ENCODE results near the gene TMEM175. TPM values are rescaled to one million over a fixed set of nuclear protein-coding genes. Genes with fewer than 3 reads are reported as not detected.
A peak's percentile ranks its signal among the peaks of the same experiment; 100 is the strongest.

The TMEM175 gene
- total RNA-seq, 5 donors from 2014 or later (not counting 1 experiment from before 2014, with no cell fraction given): 44.3 to 60.9 (median 53.0) TPM

- H3K9me3 Mint-ChIP-seq: no peaks in the 10 kb centered on the region
- DNase-seq (no peak), ATAC-seq (replicated peaks in 1 of 4) (peak in 1 of 4 experiments; percentile 8)
- WGBS (ENCODE audit: insufficient coverage): 94% methylated on average over 24 of the region's 28 CpGs
- H3K4me1 Mint-ChIP-seq: peaks cover 2 to 12% (median 4%) of the 10 kb centered on the region in 3 donors
- no peaks in the 10 kb centered on the region for H3K9me3 ChIP-seq
- H3K27me3 Mint-ChIP-seq: no peaks in the 10 kb centered on the region
- no peaks in the 10 kb centered on the region for H3K27me3 ChIP-seq (replicated peaks in 1 of 2; ENCODE audit: control insufficient read depth in 2 of 2, extremely low read depth in 1 of 2, insufficient read depth in 2 of 2, low read length in 1 of 2)
- H3K4me3 Mint-ChIP-seq: no peak overlapping the region
- ChIA-PET CTCF (no interaction called here), POLR2A (no interaction called here)
- peaks cover 41% of the 10 kb centered on the region for H3K36me3 Mint-ChIP-seq
- peaks cover 25 to 38% of the 10 kb centered on the region in 2 donors for H3K36me3 ChIP-seq (ENCODE audit: control insufficient read depth in 2 of 2, extremely low read depth in 1 of 2, insufficient read depth in 1 of 2, low read length in 1 of 2)
- H3K27ac Mint-ChIP-seq: no peak overlapping the region
- H3K4me1 ChIP-seq (ENCODE audit: control insufficient read depth in 1 of 2, extremely low read depth in 1 of 2, insufficient read depth in 2 of 2, low read length in 2 of 2): no peaks in the 10 kb centered on the region
- no peak overlapping the region for H3K4me3 ChIP-seq (ENCODE audit: control insufficient read depth in 1 of 2, extremely low read depth in 1 of 2, low read length in 1 of 2)
- no peak overlapping the region for H3K27ac ChIP-seq (ENCODE audit: low read length)
Observed at GRCh38 chr4:901192-901910, 30.9 kb upstream of the TMEM175 start.

- no peaks in the 10 kb centered on the region for H3K27me3 Mint-ChIP-seq
- H3K36me3 ChIP-seq (ENCODE audit: control insufficient read depth in 2 of 2, extremely low read depth in 1 of 2, insufficient read depth in 1 of 2, low read length in 1 of 2): peaks cover 21 to 35% of the 10 kb centered on the region in 2 donors
- H3K27ac Mint-ChIP-seq: no peak overlapping the region
- H3K4me3 ChIP-seq (ENCODE audit: control insufficient read depth in 1 of 2, extremely low read depth in 1 of 2, low read length in 1 of 2): no peak overlapping the region
- POLR2A ChIA-PET: no interaction called here
- H3K9me3 Mint-ChIP-seq: no peaks in the 10 kb centered on the region
- WGBS (ENCODE audit: insufficient coverage): 98% methylated on average over 34 of the region's 42 CpGs
- no peaks in the 10 kb centered on the region for H3K27me3 ChIP-seq (replicated peaks in 1 of 2; ENCODE audit: control insufficient read depth in 2 of 2, extremely low read depth in 1 of 2, insufficient read depth in 2 of 2, low read length in 1 of 2)
- DNase-seq: no peak
- H3K27ac ChIP-seq (ENCODE audit: low read length): no peak overlapping the region
- H3K4me3 Mint-ChIP-seq: no peak overlapping the region
- peaks cover 37% of the 10 kb centered on the region for H3K36me3 Mint-ChIP-seq
- no peaks in the 10 kb centered on the region for H3K9me3 ChIP-seq
- ATAC-seq (replicated peaks in 1 of 4): peak in 2 of 4 experiments; percentile 17 to 26
- H3K4me1 Mint-ChIP-seq: peaks cover 2 to 6% (median 4%) of the 10 kb centered on the region in 3 donors
- CTCF ChIA-PET: no interaction called here
- H3K4me1 ChIP-seq (ENCODE audit: control insufficient read depth in 1 of 2, extremely low read depth in 1 of 2, insufficient read depth in 2 of 2, low read length in 2 of 2): no peaks in the 10 kb centered on the region
Observed at GRCh38 chr4:903066-904046, 28.9 kb upstream of the TMEM175 start.

GRCh38 chr4:905485-906338, 26.5 kb upstream of the TMEM175 start:
- ChIA-PET POLR2A (no interaction called here), CTCF (no interaction called here)
- Mint-ChIP-seq H3K36me3 (peaks cover 25% of the 10 kb centered on the region), H3K27me3 (no peaks in the 10 kb centered on the region), H3K9me3 (no peaks in the 10 kb centered on the region), H3K4me1 (peaks cover 0 to 6% (median 0%) of the 10 kb centered on the region in 3 donors), H3K4me3 (no peak overlapping the region), H3K27ac (no peak overlapping the region)
- Histone ChIP-seq H3K4me1 (ENCODE audit: control insufficient read depth in 1 of 2, extremely low read depth in 1 of 2, insufficient read depth in 2 of 2, low read length in 2 of 2) (no peaks in the 10 kb centered on the region), H3K36me3 (ENCODE audit: control insufficient read depth in 2 of 2, extremely low read depth in 1 of 2, insufficient read depth in 1 of 2, low read length in 1 of 2) (peaks cover 7 to 49% of the 10 kb centered on the region in 2 donors), H3K9me3 (no peaks in the 10 kb centered on the region), H3K27ac (ENCODE audit: low read length) (no peak overlapping the region), H3K4me3 (ENCODE audit: control insufficient read depth in 1 of 2, extremely low read depth in 1 of 2, low read length in 1 of 2) (no peak overlapping the region), H3K27me3 (replicated peaks in 1 of 2; ENCODE audit: control insufficient read depth in 2 of 2, extremely low read depth in 1 of 2, insufficient read depth in 2 of 2, low read length in 1 of 2) (no peaks in the 10 kb centered on the region)
- WGBS (ENCODE audit: insufficient coverage): 98% methylated on average over 48 of the region's 49 CpGs
- DNase-seq: no peak
- ATAC-seq (replicated peaks in 1 of 4): no peak

GRCh38 chr4:906339-907102, 25.7 kb upstream of the TMEM175 start:
- ChIA-PET POLR2A (no interaction called here), CTCF (no interaction called here)
- Histone ChIP-seq H3K27me3 (replicated peaks in 1 of 2; ENCODE audit: control insufficient read depth in 2 of 2, extremely low read depth in 1 of 2, insufficient read depth in 2 of 2, low read length in 1 of 2) (no peaks in the 10 kb centered on the region), H3K9me3 (no peaks in the 10 kb centered on the region), H3K4me3 (ENCODE audit: control insufficient read depth in 1 of 2, extremely low read depth in 1 of 2, low read length in 1 of 2) (no peak overlapping the region), H3K4me1 (ENCODE audit: control insufficient read depth in 1 of 2, extremely low read depth in 1 of 2, insufficient read depth in 2 of 2, low read length in 2 of 2) (no peaks in the 10 kb centered on the region), H3K27ac (ENCODE audit: low read length) (no peak overlapping the region), H3K36me3 (ENCODE audit: control insufficient read depth in 2 of 2, extremely low read depth in 1 of 2, insufficient read depth in 1 of 2, low read length in 1 of 2) (peaks cover 9 to 55% of the 10 kb centered on the region in 2 donors)
- peaks cover 26% of the 10 kb centered on the region for H3K36me3 Mint-ChIP-seq
- H3K27ac Mint-ChIP-seq: no peak overlapping the region
- peaks cover 0 to 6% (median 0%) of the 10 kb centered on the region in 3 donors for H3K4me1 Mint-ChIP-seq
- no peaks in the 10 kb centered on the region for H3K9me3 Mint-ChIP-seq
- H3K4me3 Mint-ChIP-seq: no peak overlapping the region
- DNase-seq (no peak), ATAC-seq (replicated peaks in 1 of 4) (no peak)
- H3K27me3 Mint-ChIP-seq: no peaks in the 10 kb centered on the region
- WGBS (ENCODE audit: insufficient coverage): 95% methylated on average over 20 of the region's 20 CpGs

GRCh38 chr4:907103-907400, 25.2 kb upstream of the TMEM175 start:
- Histone ChIP-seq H3K9me3 (no peaks in the 10 kb centered on the region), H3K4me3 (ENCODE audit: control insufficient read depth in 1 of 2, extremely low read depth in 1 of 2, low read length in 1 of 2) (no peak overlapping the region), H3K4me1 (ENCODE audit: control insufficient read depth in 1 of 2, extremely low read depth in 1 of 2, insufficient read depth in 2 of 2, low read length in 2 of 2) (no peaks in the 10 kb centered on the region), H3K27ac (ENCODE audit: low read length) (no peak overlapping the region), H3K27me3 (replicated peaks in 1 of 2; ENCODE audit: control insufficient read depth in 2 of 2, extremely low read depth in 1 of 2, insufficient read depth in 2 of 2, low read length in 1 of 2) (no peaks in the 10 kb centered on the region), H3K36me3 (ENCODE audit: control insufficient read depth in 2 of 2, extremely low read depth in 1 of 2, insufficient read depth in 1 of 2, low read length in 1 of 2) (peaks cover 11 to 61% of the 10 kb centered on the region in 2 donors)
- H3K27me3 Mint-ChIP-seq: no peaks in the 10 kb centered on the region
- ChIA-PET POLR2A (no interaction called here), CTCF (no interaction called here)
- DNase-seq (no peak), ATAC-seq (replicated peaks in 1 of 4) (no peak)
- H3K36me3 Mint-ChIP-seq: peaks cover 29% of the 10 kb centered on the region
- H3K4me1 Mint-ChIP-seq: peaks cover 0 to 6% (median 2%) of the 10 kb centered on the region in 3 donors
- H3K9me3 Mint-ChIP-seq: no peaks in the 10 kb centered on the region
- no peak overlapping the region for H3K27ac Mint-ChIP-seq
- H3K4me3 Mint-ChIP-seq: no peak overlapping the region
- WGBS (ENCODE audit: insufficient coverage): no CpG with 5 or more reads among the region's 7 CpGs
